GM12878 (cell line): ENCODE results near the gene USP12. TPM values are rescaled to one million over a fixed set of nuclear protein-coding genes. Genes with fewer than 3 reads are reported as not detected.
"Not testable (repeated sequence)": the region's sequence is repeated elsewhere in the genome, so short reads cannot be mapped to it uniquely, and the experiment has no call there.

Experiments
- ATAC-seq: fragments of 200-7000 bp; cut with Tn5 transposase; 3 replicates; pipeline ENCODE4 v1.9.1; 2020; ENCODE audit warnings: mild to moderate bottlenecking, moderate library complexity
- BruUV-seq: library from RNA; stranded (reverse); fragments of 400-500 nt; replicated peaks from 2 replicates; lab custom pipeline; 2021; lab: Mats Ljungman, UMichigan
- CTCF ChIA-PET: fragments of 300-600 bp; sonication (Branson Sonifier 250); formaldehyde crosslinking; extraction: SDS; loops from one replicate; lab custom pipeline; 2021; ENCODE audit warnings: inconsistent platforms; lab: Yijun Ruan, JAX
- POLR2A ChIA-PET: fragments of 350-600 bp; formaldehyde crosslinking; extraction: SDS; loops from one replicate; lab custom pipeline; 2021; ENCODE audit warnings: inconsistent platforms; lab: Charles Lee
- RAD21 ChIA-PET: fragments of 300-600 bp; sonication (Branson Sonifier 250); formaldehyde crosslinking; loops from one replicate; lab custom pipeline; 2023; ENCODE audit warnings: antibody characterized with exemption; ENCODE audit not compliant: unreplicated experiment; lab: Charles Lee
- SMC1A ChIA-PET: fragments of 300-600 bp; sonication (Branson Sonifier 250); formaldehyde crosslinking; loops from one replicate; lab custom pipeline; 2023; ENCODE audit not compliant: unreplicated experiment, uncharacterized antibody; lab: Charles Lee
- DNase-seq: peaks from one replicate; pipeline ENCODE4 v3.0.0-alpha.2; 2011; ENCODE audit warnings: low read depth, low spot score
- FAIRE-seq: peaks from 3 replicates; lab custom pipeline; 2011; peaks lifted over from hg19 to GRCh38; lab: Jason Lieb, UNC
- H2AFZ ChIP-seq: 2 replicates; pipeline ENCODE4 v1.6.0; 2011; ENCODE audit warnings: low read depth, low read length, control low read depth; ENCODE audit not compliant: control insufficient read depth
- H3K27ac ChIP-seq: 2 replicates; pipeline ENCODE4 v1.5.1; 2011; ENCODE audit warnings: control low read depth; ENCODE audit not compliant: control insufficient read depth, insufficient read depth
- H3K27me3 ChIP-seq, 2 experiments: replicated peaks in 1 of 2; 2 replicates each; pipeline versions ENCODE4 v1.6.0 to v1.6.1; 2011; ENCODE audit warnings: low read length in 1 of 2; ENCODE audit not compliant: control insufficient read depth in 2 of 2, insufficient read depth in 2 of 2
- H3K36me3 ChIP-seq, 2 experiments: 2 replicates each; pipeline ENCODE4 v1.5.1; 2011; ENCODE audit warnings: low read length in 1 of 2; ENCODE audit not compliant: control insufficient read depth in 2 of 2, insufficient read depth in 2 of 2
- H3K4me1 ChIP-seq: 2 replicates; pipeline ENCODE4 v1.6.1; 2011; ENCODE audit warnings: mild to moderate bottlenecking, low read length, moderate library complexity, mixed read lengths; ENCODE audit not compliant: control insufficient read depth, insufficient read depth
- H3K4me2 ChIP-seq: 2 replicates; pipeline ENCODE4 v1.6.0; 2011; ENCODE audit warnings: control low read depth; ENCODE audit not compliant: control insufficient read depth, insufficient read depth
- H3K4me3 ChIP-seq: fragments of 200-600 bp; sonication (generic); 2 replicates; pipeline ENCODE4 v1.5.1; 2016
- H3K79me2 ChIP-seq: 2 replicates; pipeline ENCODE4 v1.6.0; 2011; ENCODE audit warnings: low read length; ENCODE audit not compliant: control insufficient read depth, insufficient read depth
- H3K9ac ChIP-seq: 2 replicates; pipeline ENCODE4 v1.8.0; 2011; ENCODE audit warnings: low read length, control low read depth, mixed read lengths; ENCODE audit not compliant: control insufficient read depth, insufficient read depth
- H3K9me3 ChIP-seq: replicated peaks from 3 replicates; pipeline ENCODE4 v1.5.1; 2011; ENCODE audit warnings: mild to moderate bottlenecking, low read length; ENCODE audit not compliant: control insufficient read depth, insufficient read depth
- H4K20me1 ChIP-seq: 2 replicates; pipeline ENCODE4 v1.6.0; 2011; ENCODE audit not compliant: control insufficient read depth, insufficient read depth
- CBX5 ChIP-seq: sonication (generic); IDR thresholded peaks from 2 replicates; pipeline ENCODE4 v1.6.1; 2016; ENCODE audit warnings: low read depth, moderate library complexity, mild to moderate bottlenecking, inconsistent platforms
- CHD4 ChIP-seq: fragments of 200-600 bp; sonication (generic); IDR thresholded peaks from 2 replicates; pipeline ENCODE4 v1.6.1; 2016; ENCODE audit warnings: mild to moderate bottlenecking
- CREB1 ChIP-seq: IDR thresholded peaks from 2 replicates; pipeline ENCODE4 v1.6.1; 2012; ENCODE audit warnings: low read depth, mild to moderate bottlenecking, inconsistent platforms
- IRF4 ChIP-seq: IDR thresholded peaks from 2 replicates; pipeline ENCODE4 v1.6.1; 2011; ENCODE audit warnings: low read depth, low read length
- MXI1 ChIP-seq: fragments of 150-350 bp; IDR thresholded peaks from 2 replicates; pipeline ENCODE4 v1.6.1; 2011; ENCODE audit warnings: low read depth, mild to moderate bottlenecking, inconsistent platforms, low read length, improper control_type of control experiment
- NFIC ChIP-seq: IDR thresholded peaks from 2 replicates; pipeline ENCODE4 v1.6.1; 2012; ENCODE audit warnings: low read depth, mild to moderate bottlenecking, inconsistent platforms, low read length, moderate library complexity
- POU2F2 ChIP-seq: IDR thresholded peaks from 3 replicates; pipeline ENCODE4 v1.6.1; 2011; ENCODE audit warnings: low read depth, mild to moderate bottlenecking, low read length, borderline replicate concordance
- SPI1 ChIP-seq: IDR thresholded peaks from 2 replicates; pipeline ENCODE4 v1.6.1; 2011; ENCODE audit warnings: low read depth, mild to moderate bottlenecking, low read length, moderate library complexity, borderline replicate concordance; ENCODE audit not compliant: insufficient read depth
- ZSCAN29 ChIP-seq: fragments of 450-650 bp; IDR thresholded peaks from 2 replicates; pipeline ENCODE4 v1.6.1; 2017; ENCODE audit warnings: mild to moderate bottlenecking, moderate library complexity
- WGBS: methylation state at CpG from one replicate; pipeline ENCODE4 v1.1.6; 2016; ENCODE audit warnings: low lambda C conversion rate; ENCODE audit not compliant: insufficient replicate concordance, insufficient coverage; ENCODE audit errors: missing lambda C conversion rate; 5-methylcytosine and 5-hydroxymethylcytosine counted together
- in situ Hi-C: fragments of 300-500 bp; cut with MboI; formaldehyde crosslinking; loops from 9 replicates; pipeline ENCODE4 v1.14.3; 2018; ENCODE audit warnings: mixed read lengths
- intact Hi-C: fragments of 100-400 bp; cut with micrococcal nuclease; formaldehyde crosslinking; loops from one replicate; pipeline ENCODE4 v1.14.2; 2022; ENCODE audit not compliant: unreplicated experiment
- polyA plus RNA-seq, 11 experiments: library from polyadenylated mRNA; depleted of rRNA in 4 of 11; unstranded in 6 of 11; stranded (reverse) in 5 of 11; fragments of >200 nt; fragmentation: Nextera tagmentation in 4 of 11; fragmentation: Illumina TruSeq in 1 of 11; extraction: Ambion mirVana in 4 of 11; extraction: Trizol in 1 of 11; gene quantifications; 1 replicate in 1 of 11; 2 replicates in 10 of 11; pipeline versions ENCODE4 v1.2.1 to v1.2.3, GENCODE V29; 2011 to 2016; ENCODE audit warnings: inconsistent platforms in 2 of 11, missing spikeins in 2 of 11, low read depth in 1 of 11
- total RNA-seq, 4 experiments: library from RNA; depleted of rRNA in 3 of 4; stranded (reverse); fragments of >200 nt in 3 of 4; fragmentation: Illumina TruSeq in 1 of 4; extraction: Trizol in 1 of 4; gene quantifications; 2 replicates each; pipeline versions ENCODE4 v1.2.1 to v1.2.3, GENCODE V29; 2013 to 2021
- TF ChIP-seq, protein P1 (sequence below): fragments of 450-650 bp; formaldehyde crosslinking; IDR thresholded peaks from 2 replicates; pipeline ENCODE4 v1.4.0; 2022; ENCODE audit warnings: mild to moderate bottlenecking, moderate library complexity

The USP12 gene
- total and polyA plus RNA-seq, 10 of the 15 experiments (the other 5 are each of a cell fraction or from before 2014, with no cell fraction given): 3.5 to 32.2 (median 24.6) TPM

DNA sequence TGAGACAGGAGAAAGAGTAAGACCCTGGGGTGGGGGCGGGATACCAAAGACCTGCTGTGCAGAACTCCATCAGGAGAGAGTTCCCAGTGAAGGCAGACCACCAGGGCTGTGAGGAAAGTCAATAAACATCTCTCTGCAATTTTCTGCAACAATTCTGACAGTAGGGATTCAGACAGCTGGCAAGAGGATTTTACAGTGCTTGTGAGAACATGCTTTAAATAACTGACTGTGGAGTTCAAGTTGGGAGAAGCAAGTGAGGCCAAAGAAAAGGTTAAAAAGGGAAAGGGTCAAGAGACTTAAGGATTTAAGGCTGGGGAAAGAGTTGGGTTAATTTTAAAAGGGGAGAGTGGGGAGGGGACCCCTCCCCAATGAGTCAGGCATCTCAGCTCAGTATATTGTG lies 98.4 kb downstream of the USP12 start:
- in situ Hi-C loops: no loop called here
- TF ChIP-seq CHD4: no peak
- TF ChIP-seq MXI1: no peak
- TF ChIP-seq ZSCAN29: no peak
- TF ChIP-seq SPI1: no peak
- TF ChIP-seq, protein P1, sequence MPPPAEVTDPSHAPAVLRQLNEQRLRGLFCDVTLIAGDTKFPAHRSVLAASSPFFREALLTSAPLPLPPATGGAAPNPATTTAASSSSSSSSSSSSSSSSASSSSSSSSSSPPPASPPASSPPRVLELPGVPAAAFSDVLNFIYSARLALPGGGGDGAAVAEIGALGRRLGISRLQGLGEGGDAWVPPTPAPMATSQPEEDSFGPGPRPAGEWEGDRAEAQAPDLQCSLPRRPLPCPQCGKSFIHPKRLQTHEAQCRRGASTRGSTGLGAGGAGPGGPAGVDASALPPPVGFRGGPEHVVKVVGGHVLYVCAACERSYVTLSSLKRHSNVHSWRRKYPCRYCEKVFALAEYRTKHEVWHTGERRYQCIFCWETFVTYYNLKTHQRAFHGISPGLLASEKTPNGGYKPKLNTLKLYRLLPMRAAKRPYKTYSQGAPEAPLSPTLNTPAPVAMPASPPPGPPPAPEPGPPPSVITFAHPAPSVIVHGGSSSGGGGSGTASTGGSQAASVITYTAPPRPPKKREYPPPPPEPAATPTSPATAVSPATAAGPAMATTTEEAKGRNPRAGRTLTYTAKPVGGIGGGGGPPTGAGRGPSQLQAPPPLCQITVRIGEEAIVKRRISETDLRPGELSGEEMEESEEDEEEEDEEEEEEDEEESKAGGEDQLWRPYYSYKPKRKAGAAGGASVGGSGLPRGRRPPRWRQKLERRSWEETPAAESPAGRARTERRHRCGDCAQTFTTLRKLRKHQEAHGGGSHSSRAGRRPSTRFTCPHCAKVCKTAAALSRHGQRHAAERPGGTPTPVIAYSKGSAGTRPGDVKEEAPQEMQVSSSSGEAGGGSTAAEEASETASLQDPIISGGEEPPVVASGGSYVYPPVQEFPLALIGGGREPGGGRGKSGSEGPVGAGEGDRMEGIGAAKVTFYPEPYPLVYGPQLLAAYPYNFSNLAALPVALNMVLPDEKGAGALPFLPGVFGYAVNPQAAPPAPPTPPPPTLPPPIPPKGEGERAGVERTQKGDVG: no peak
- TF ChIP-seq NFIC: no peak
- no peak for TF ChIP-seq POU2F2
- no peak for TF ChIP-seq IRF4
- no peak for TF ChIP-seq CBX5
- no peak for TF ChIP-seq CREB1
- Histone ChIP-seq H3K27me3 (no peaks in the 10 kb centered on the region), H3K9ac (no peak overlapping the region), H2AFZ (no peak overlapping the region), H4K20me1 (no peaks in the 10 kb centered on the region), H3K4me3 (no peak overlapping the region), H3K27ac (no peak overlapping the region), H3K4me1 (no peaks in the 10 kb centered on the region), H3K79me2 (no peaks in the 10 kb centered on the region), H3K9me3 (no peaks in the 10 kb centered on the region), H3K36me3 (peaks cover 0 to 6% of the 10 kb centered on the region in 2 experiments; a peak in 2 of 4 replicates), H3K4me2 (no peak overlapping the region)
- ChIA-PET POLR2A (no interaction called here), CTCF (no interaction called here), SMC1A (no interaction called here), RAD21 (no interaction called here)
- BruUV-seq: no TSS peak
- WGBS: 100% methylated on average over 1 of the region's 1 CpG
- intact Hi-C loops: no loop called here
- no peak for DNase-seq
- FAIRE-seq: no peak
- no peak for ATAC-seq

DNA sequence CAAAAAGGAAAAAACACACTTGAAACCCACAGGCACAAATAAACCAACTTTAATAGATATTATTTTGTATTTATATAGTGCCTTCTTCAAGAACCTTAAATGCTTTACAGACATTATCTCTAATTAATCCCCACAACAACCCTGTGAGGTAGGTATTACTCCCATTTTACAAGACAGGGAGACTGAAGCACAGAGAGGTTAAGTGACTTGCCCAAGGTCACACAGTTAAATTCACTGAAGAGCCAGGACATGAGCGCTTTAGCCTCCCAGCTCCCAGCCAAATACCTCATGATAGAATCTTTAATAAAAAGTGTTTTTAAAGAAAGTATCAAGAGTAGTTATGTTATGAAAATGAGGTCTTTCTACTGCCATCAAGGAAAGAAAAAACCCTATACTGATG lies 105.5 kb downstream of the USP12 start:
- BruUV-seq, H3K4me2 ChIP-seq, FAIRE-seq, SMC1A ChIA-PET, in situ Hi-C loops, H3K4me1 ChIP-seq, H3K9me3 ChIP-seq, POLR2A ChIA-PET, DNase-seq, intact Hi-C loops, H3K79me2 ChIP-seq, ATAC-seq, H3K27ac ChIP-seq, H3K36me3 ChIP-seq, CTCF ChIA-PET, H3K4me3 ChIP-seq, H2AFZ ChIP-seq, H3K9ac ChIP-seq, H4K20me1 ChIP-seq, H3K27me3 ChIP-seq: not testable (repeated sequence)
- WGBS: 100% methylated on average over 1 of the region's 1 CpG
- RAD21 ChIA-PET: interaction anchor here (1.3 kb wide), 1 partner anchor 67 kb away, joined by 3 read pairs; no protein-coding TSS in a partner anchor
